BJ (cell line): ENCODE measurements around the gene EIF4E3. TPM values are rescaled to one million over a fixed set of nuclear protein-coding genes. Genes with fewer than 3 reads are reported as not detected.

ENCODE experiments used
- CTCF ChIA-PET: fragments of 350-600 bp; formaldehyde crosslinking; extraction: SDS; loops from one replicate; lab custom pipeline; 2021; ENCODE audit warnings: antibody characterized with exemption, inconsistent platforms; lab: Yijun Ruan, JAX
- POLR2A ChIA-PET: fragments of 300-600 bp; sonication (Branson Sonifier 250); formaldehyde crosslinking; extraction: SDS; loops from one replicate; lab custom pipeline; 2021; ENCODE audit warnings: antibody characterized with exemption; lab: Charles Lee
- DNase-seq: peaks from one replicate; pipeline ENCODE4 v3.0.0-alpha.2; 2011; ENCODE audit warnings: low read depth
- H3K27me3 ChIP-seq: 2 replicates; pipeline ENCODE4 v1.6.0; 2011; ENCODE audit warnings: low read length; ENCODE audit not compliant: control insufficient read depth, insufficient read depth
- H3K36me3 ChIP-seq: 2 replicates; pipeline ENCODE4 v1.5.1; 2011; ENCODE audit warnings: low read length; ENCODE audit not compliant: control insufficient read depth, insufficient read depth
- H3K4me3 ChIP-seq: 2 replicates; pipeline ENCODE4 v1.5.1; 2011; ENCODE audit warnings: low read depth, mild to moderate bottlenecking, control low read depth, low read length
- polyA plus RNA-seq: library from polyadenylated mRNA; depleted of rRNA; stranded (reverse); fragments of >200 nt; gene quantifications from 2 replicates; pipeline ENCODE4 v1.2.3, GENCODE V29; 2011
- TF ChIP-seq, protein P1 (sequence below): IDR thresholded peaks from 2 replicates; pipeline ENCODE4 v1.5.1; 2011; ENCODE audit warnings: low read depth, mild to moderate bottlenecking, control low read depth, inconsistent platforms, low read length, moderate library complexity; ENCODE audit not compliant: insufficient read depth

The EIF4E3 gene
- polyA plus RNA-seq, 1 experiment: 1.1 TPM

DNA sequence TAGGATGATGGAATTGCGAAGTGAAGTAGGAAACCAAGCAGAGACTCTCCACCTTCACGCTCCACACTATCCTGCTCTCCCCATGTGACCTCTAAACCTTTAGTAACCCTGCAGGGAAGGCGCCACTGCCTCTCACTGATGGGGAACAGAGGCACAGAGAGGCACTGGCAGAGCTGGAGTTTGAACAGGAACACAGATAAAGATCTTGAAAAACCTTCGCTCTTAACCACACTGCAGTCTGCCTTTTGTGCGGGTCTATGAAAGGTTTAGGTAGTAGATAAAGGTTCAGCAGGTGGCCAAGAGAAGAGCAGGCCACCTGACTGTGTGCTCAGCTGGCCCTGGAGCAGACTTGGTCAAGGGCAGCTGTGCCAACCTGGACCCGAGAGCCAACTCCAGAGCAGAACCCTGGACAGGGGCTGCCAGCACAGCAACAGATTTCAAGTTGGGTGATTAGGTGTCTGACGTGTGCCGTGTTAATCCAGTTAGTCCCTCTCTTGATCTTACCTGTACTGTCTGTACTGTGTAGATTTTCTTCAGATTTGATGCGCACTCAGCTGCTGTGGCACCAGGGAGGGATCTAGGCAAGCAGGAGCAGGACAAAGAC, 15.2 kb downstream of the EIF4E3 start:
- no peak overlapping the region for H3K4me3 ChIP-seq
- H3K36me3 ChIP-seq: no peaks in the 10 kb centered on the region
- DNase-seq: no peak
- H3K27me3 ChIP-seq: peaks cover 4% of the 10 kb centered on the region
- CTCF ChIA-PET: interaction anchor here (0.8 to 2.6 kb wide), 4 partner anchors 16 to 1228 kb away, joined by 3 to 10 read pairs (median 6); no protein-coding TSS in a partner anchor
- POLR2A ChIA-PET: no interaction called here
- TF ChIP-seq, protein P1, sequence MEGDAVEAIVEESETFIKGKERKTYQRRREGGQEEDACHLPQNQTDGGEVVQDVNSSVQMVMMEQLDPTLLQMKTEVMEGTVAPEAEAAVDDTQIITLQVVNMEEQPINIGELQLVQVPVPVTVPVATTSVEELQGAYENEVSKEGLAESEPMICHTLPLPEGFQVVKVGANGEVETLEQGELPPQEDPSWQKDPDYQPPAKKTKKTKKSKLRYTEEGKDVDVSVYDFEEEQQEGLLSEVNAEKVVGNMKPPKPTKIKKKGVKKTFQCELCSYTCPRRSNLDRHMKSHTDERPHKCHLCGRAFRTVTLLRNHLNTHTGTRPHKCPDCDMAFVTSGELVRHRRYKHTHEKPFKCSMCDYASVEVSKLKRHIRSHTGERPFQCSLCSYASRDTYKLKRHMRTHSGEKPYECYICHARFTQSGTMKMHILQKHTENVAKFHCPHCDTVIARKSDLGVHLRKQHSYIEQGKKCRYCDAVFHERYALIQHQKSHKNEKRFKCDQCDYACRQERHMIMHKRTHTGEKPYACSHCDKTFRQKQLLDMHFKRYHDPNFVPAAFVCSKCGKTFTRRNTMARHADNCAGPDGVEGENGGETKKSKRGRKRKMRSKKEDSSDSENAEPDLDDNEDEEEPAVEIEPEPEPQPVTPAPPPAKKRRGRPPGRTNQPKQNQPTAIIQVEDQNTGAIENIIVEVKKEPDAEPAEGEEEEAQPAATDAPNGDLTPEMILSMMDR: no peak

DNA sequence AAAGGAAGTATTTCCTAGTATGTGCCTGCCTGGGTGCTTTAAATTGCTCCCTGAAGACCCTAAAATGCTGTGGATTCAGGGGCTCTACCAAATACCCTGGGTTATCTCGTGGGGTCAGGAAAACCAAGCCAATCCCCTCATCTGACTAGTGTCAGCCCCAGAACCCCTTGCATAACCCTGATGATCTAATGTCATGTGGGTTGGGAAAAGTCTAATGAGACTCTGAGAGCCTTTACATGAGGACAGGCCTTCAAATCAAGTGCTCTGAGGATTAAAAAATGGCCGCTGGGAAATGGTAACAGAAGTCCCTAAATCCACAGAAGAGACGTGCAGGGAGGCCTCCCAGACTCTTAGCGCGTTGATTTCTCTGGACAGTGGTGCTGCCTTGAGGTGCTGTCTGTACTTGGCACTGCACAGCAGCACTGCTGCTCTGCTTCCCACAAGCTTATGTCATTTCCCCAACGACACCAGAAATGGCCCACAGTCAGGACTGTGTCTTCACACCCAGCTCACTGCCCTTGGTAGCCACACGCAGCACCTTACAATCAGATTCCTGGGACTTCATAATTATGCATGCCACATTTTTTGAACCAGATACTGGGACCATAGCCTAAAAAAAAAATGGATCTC, 16.6 kb downstream of the EIF4E3 start:
- H3K36me3 ChIP-seq: no peaks in the 10 kb centered on the region
- H3K27me3 ChIP-seq: peaks cover 4% of the 10 kb centered on the region
- no peak overlapping the region for H3K4me3 ChIP-seq
- DNase-seq: no peak
- TF ChIP-seq, protein P1: no peak
- ChIA-PET CTCF (no interaction called here), POLR2A (no interaction called here)

DNA sequence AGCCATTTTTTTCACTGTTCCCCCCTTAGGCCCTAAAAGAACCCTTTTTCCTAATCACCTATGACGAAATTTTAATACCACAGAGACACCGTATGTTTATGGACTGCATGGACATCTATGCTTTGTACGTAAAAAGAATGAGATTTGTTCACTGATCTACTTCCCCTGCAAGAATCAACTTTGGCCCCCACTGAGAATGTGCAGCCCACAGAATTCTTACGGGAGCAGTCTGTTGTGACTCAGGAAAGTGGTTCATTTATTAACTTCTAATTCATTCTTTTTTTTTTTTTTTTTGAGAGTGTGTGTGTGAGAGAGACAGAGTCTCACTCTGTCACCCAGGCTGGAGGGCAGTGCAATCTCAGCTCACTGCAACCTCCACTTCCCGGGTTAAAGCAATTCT, 17.6 kb downstream of the EIF4E3 start:
- Histone ChIP-seq H3K4me3 (no peak overlapping the region), H3K27me3 (peaks cover 4% of the 10 kb centered on the region), H3K36me3 (no peaks in the 10 kb centered on the region)
- no peak for DNase-seq
- TF ChIP-seq, protein P1: no peak
- ChIA-PET CTCF (no interaction called here), POLR2A (no interaction called here)

DNA sequence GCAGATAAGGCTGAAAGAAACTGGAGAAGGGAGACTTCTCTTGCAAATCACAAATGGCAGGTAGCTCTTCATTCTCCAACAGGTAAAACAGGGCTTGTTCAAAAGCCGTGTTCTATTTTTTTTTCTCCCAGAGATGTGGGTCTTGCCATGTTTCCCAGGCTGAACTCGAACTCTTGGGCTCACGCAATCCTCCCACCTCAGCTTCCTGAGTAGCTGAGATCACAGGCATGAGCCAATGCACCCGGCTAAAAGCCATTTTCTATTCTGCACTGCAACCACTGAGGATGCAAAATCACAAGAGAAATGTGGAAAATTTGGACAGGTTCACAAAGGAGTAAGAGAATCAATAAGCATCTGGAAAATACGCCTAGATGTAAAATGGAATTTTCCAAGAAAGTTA, 19.5 kb downstream of the EIF4E3 start:
- Histone ChIP-seq H3K27me3 (peaks cover 4% of the 10 kb centered on the region), H3K36me3 (no peaks in the 10 kb centered on the region), H3K4me3 (no peak overlapping the region)
- no peak for DNase-seq
- ChIA-PET POLR2A (no interaction called here), CTCF (no interaction called here)
- TF ChIP-seq, protein P1: no peak

DNA sequence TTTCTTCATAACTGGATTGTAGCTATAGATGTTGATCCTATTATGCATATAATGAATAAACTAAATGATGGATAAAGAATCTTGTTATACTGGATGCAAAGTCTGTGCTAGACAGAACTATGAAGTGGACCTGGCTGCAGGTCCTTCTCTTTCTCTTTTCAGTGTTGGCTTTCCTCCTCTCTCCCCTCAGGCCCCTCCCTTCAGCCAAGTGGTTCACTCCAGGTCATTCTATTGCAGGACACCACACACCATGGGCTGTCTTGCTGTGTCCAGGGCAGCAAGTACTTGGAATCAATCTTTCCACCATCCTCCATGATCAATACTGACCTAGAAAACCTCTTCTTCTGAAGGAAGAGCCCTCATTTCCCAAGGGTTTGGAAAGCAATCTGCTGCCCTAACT, 20.3 kb downstream of the EIF4E3 start:
- TF ChIP-seq, protein P1: no peak
- Histone ChIP-seq H3K27me3 (no peaks in the 10 kb centered on the region), H3K36me3 (no peaks in the 10 kb centered on the region), H3K4me3 (no peak overlapping the region)
- DNase-seq: no peak
- ChIA-PET POLR2A (no interaction called here), CTCF (no interaction called here)
